Activated naive CD4-positive, alpha-beta T cell (primary cell): Measurements from ENCODE around the gene ZNF407.

Source experiments
- DNase-seq, 4 experiments: peaks; one replicate each; lab custom pipeline; 2025; lab: John Stamatoyannopoulos, UW

Gene ZNF407

GRCh38 chr18:74789078-74789477, 191.4 kb downstream of the ZNF407 start:
- DNase-seq: no peak

- no peak for DNase-seq
Observed at GRCh38 chr18:74790451-74790850, 192.8 kb downstream of the ZNF407 start.

- no peak for DNase-seq
Observed at GRCh38 chr18:74791501-74792194, 194.0 kb downstream of the ZNF407 start.

DNA sequence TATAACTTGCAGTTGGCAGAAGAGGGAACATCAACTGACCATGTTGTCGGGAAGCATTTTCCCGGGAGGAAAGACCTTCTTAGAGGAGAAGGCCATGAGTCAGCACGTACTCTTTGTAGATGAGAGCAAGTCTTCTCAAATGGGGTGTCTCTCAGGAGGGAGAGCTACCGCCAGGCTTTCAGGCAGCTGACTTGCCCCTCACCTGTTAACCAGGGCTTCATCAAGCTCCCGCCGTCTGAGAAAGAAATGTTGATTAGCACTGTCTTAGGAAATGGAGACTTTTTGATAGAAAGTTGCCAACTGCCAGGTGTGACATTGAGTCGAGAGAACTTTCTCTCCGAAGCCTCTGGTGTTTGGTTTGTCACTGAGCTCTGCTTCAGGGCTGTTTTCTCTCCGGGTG, 196.1 kb downstream of the ZNF407 start:
- no peak for DNase-seq

DNA sequence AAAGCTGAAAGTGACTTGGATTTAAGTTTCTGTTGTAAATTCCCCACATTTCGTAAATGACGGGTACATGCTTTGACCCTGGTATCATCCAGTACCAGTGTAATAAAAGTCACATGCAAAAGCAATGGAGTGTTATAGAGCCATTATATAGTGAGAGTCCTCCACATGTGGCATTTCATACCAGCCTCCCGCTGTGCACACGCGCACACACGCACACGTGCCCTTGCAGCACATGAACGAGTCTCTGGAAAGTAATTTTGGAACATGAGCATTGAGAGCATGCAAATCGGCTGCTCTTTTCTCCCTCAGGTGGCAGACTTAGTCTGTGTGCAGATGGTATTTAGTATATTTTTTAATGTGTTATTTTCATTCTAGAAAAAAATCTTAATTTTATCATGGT, 198.1 kb downstream of the ZNF407 start:
- no peak for DNase-seq

DNA sequence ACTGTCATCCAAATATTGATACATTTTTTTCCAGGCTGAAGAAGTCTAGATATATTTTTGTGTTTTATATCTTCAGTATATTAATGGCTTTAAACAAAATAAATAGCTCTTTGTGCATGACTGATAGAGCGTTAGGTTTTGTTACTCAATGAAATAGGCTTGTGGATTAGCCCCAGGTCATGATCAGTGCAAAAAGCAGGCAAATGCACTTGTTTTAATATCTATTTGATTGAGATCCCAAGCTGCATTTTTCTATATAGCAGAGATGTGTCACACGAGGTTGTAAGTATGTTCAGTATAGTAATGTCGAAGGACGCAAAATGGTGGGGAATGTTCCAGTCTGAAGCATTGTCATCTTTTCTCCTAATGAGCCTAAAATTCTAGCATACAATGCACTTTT, 198.5 kb downstream of the ZNF407 start:
- no peak for DNase-seq

DNA sequence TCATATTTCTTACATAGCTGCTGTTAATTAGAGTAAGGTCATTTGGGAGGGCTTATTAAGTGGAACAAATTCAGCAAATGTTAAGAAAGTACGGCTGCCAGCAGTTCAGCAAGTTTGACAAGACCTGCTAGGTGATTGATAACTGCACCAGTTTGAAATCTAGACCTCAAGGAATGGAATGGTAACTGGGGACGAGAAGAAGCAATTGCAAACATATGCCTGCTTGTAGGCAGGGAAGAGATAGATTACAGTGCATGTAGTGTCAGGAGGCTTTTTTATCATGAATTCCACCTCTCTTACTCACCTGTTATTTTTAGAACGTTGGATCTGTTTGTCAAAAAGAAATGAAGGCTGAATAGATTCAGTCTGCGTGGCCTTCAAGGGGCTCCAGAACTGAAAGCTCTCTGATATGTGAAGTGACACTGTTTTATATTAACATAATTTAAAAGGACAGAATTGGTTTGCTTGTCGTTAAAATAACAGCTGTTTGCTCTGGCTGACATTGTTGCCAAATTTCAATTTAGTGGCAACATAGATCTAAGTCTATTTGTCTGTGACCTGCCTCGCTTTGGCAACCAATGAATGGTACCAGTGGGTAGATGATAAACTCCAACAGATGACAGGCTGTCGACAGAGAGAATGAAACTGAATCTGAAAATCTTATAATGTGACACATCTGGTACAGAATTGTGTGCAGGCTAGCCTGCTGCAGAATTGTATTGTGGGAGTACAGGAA, 199.3 kb downstream of the ZNF407 start:
- no peak for DNase-seq

- no peak for DNase-seq
Observed at GRCh38 chr18:74797577-74798151, 200.0 kb downstream of the ZNF407 start.

GRCh38 chr18:74799542-74799941, 201.9 kb downstream of the ZNF407 start:
- no peak for DNase-seq

DNA sequence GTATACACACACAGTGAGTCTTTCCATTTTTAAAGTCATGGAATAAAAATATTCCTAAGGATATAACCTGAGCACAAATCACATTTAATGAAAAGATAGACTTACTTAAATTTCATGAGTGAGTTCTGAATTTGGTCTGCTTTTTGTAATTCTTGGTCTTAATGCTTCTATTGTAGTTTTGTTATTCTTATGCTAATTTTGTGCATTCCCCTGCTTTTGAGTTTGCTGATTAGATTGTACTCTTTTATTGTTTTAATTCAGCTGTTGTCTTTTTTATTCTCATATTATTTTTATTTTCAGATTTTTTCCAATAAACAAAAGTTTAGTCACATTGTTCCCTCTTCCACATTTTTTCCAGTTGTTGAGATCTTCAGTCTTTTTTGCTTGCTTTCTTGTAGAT, 202.4 kb downstream of the ZNF407 start:
- DNase-seq: no peak

DNA sequence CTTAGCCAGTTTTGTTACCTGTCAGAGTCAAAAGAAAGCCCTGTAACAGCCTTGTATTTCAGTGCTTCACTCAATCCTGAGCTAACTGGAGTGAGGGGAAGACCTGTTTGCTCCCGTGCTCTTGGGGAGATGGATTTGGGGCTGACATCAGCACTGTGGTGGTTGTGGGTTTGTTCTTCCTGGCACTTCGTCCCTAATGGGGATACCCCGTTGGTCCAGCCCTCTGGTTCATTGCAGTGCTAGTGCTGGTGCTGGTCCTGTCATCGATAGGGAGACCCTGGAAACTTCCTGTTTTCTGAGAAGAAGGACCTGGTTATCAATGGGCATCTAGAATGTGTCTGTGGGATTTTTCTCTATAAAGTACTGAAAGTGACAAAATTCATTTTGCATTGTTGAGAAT, 205.4 kb downstream of the ZNF407 start:
- DNase-seq: no peak

DNA sequence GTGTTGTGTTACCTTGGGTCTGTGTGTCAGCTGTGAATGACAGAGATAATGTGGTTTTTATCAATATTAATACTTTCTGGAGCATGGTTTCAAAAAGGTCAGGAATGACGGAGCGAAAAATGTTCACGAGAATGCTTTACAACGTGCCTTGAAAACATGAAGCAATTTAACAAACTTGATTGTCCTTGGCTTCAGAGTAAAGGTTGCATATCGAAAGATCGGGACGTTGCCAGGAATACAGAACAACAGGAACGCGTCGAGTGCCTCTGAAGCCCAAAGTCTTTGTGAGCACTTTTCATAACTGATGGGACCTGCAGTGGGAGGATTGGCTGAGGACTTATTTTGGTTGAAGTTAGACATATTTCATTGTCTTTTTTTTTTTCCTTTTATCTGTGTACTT, 206.1 kb downstream of the ZNF407 start:
- DNase-seq: no peak

DNA sequence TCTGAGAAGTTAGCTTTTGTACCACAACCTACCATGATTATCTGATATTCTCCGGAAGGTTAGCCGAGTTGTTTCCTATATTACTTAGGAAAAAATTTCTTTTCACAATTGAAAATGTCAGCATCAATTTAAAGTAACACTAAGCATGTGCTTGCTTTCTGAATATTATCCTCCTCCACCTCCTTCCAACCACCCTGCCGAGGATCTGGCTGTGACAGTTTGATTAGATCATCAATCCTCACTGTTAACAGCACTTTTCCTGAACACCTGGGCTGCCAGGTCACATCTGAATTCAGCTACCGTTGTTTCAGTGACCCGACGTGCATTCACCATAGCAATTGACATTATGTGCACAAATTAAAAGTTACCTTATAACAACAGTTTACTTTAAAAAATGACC, 207.0 kb downstream of the ZNF407 start:
- DNase-seq: no peak

DNA sequence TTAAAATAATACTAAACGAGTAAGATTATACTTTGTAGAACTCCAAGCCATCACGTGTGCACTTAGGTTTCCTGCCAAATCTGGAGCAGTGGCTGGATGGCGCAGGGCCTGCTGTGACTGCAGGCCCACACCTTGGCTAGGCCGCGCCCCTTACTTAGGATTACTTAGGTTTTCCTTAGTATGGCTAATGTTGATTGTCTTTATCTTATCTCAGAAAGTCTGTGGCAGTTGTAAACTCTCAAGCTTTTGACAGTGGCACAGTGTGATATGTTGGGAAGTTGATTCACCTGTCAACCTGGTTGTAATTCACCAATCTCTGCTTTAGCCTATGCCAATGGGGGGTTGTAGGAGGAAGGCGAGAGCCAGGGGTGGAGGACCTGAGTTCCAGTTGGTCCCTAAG, 208.4 kb downstream of the ZNF407 start:
- DNase-seq: no peak

DNA sequence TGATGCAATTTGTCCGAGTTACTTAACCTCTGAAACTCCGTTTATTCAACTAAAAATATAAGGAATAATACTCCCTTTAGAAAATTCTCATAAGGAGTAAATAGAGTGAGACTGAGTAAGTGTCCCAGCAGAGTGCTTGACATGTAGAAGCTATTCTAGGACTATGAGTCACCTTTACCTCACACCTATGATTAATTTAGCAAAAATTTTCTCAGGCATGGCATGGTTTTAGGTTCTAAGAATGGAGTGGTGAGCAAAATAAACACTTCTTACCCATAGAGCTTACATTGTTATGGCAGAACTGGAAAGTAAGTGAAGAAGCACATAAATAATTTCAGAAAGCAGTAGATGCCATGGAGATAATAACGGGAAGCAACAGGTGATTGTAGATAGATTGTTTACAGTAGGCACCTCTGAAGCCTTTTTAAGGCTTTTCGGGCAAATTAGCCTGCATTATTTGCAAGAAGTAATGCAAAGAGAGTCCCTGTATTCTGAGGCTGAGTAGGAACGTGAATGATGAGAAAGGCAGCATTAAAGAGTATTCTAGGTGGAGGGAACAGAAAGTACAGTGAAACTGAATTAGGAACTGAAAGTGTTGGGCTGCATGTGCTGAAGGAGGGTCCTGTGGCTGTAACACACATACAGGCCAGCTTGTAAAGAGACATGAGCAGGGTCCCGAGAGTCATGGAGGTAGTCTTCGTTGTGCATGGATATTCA, 209.2 kb downstream of the ZNF407 start:
- DNase-seq: no peak

DNA sequence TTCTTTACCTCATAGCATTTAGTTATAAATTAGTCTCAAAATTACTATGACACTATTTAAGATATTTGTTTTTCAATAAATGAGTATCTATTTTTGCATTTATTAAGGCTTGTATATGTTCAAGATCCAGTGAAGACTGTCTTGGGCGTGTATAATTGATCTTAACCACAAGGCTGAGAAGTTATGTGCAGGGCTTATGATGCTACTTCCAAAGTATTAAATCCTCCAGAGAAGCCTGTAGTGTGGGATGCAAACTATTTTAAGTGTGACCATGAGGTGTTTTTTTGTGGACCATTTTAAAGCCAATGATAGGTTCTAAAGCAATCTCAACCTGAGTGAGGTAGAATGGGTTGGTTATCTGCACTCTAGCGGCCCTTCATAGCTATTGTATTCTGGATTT, 219.9 kb downstream of the ZNF407 start:
- DNase-seq: no peak

DNA sequence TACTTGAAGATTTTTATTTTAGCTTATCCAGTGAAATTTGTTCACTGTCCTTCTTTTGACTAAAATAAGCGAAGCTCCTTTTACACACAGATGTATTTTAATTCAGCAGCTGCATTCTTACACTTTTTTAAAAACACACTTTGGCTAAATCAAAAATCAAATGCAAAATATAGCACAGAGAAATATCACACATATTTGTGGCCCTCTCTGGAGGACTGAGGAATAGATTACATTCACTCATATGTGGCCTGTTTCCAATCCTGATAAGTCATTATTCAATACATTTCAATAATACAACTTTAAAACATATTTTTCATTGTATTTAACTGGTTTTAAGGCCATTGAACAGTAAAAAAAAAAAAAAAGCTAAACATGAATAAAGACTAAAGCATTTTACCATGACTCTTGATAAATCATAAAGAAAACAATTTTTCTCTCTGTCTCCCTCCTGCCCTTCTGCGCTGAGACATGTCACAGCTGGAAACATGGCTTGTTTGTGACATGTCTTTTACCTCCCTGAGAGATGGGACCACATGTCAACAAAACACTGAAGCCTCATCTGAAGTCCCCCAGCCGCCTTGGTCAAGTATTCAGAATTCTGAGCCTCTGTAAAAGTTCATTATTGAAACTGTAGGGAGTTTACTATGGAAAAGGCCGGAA, 221.0 kb downstream of the ZNF407 start:
- DNase-seq: no peak

DNA sequence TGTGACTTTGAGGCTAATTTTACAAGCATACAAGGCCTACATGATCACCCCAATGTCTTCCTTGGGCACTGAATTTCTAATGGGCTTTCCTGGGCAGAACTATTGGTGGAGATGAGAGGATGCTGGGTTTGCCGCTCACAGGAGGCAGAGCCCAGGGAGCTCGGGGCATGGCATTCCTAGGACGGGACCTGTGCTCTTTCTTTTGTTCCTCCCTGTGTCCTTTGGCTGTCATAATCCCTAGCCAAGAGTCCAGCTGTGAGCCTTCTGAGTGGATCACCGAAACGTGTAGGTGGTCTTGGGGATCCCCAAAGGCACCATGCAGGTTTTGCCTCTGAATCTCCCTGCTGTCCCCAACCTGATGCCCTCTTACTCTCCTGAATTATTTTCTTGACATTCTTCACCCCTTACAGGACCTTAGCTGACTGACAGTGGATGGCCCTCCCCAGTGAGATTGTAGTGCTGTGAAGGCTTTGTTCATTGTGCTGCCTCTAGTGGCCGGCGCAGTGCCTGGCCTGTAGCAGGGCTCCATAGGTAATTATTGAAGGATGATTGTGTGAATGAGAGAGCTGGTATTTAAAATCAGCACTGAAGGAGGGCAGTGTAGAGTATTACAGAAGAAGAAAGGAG, 221.9 kb downstream of the ZNF407 start:
- no peak for DNase-seq

- no peak for DNase-seq
Observed at GRCh38 chr18:74820160-74820780, 222.6 kb downstream of the ZNF407 start.

- no peak for DNase-seq
Observed at GRCh38 chr18:74825460-74825859, 227.8 kb downstream of the ZNF407 start.

DNA sequence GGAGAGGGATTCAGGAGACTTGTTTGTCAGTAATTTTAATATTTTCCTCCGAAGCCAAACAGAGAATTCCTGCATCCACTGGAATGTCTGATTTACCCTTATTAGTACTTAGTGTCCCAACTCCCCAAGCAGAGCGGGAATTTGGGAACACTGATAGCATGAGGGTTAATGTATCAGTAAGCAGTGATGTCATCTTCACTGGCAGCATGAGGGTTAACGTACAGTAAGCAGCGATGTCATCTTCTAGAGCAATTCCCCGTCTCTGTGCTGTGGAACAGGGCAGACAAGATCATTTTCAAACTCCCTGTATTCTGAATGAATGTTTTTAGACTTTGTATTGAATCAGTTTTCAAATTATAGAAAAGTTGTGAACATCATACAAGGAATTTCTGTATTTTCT, 228.9 kb downstream of the ZNF407 start:
- DNase-seq: no peak
